HCT116 (cell line): ENCODE results near the gene RPL3. TPM values are rescaled to one million over a fixed set of nuclear protein-coding genes. Genes with fewer than 3 reads are reported as not detected.

Source experiments
- ATAC-seq: fragments of 200-7000 bp; cut with Tn5 transposase; 2 replicates; pipeline ENCODE4 v1.9.1; 2020; ENCODE audit warnings: mild to moderate bottlenecking, moderate library complexity
- BruUV-seq: library from RNA; stranded (reverse); fragments of 400-500 nt; replicated peaks from 2 replicates; lab custom pipeline; 2021; lab: Mats Ljungman, UMichigan
- CTCF ChIA-PET: fragments of 300-600 bp; sonication (Branson Sonifier 250); formaldehyde crosslinking; loops from one replicate; lab custom pipeline; 2021; ENCODE audit warnings: antibody characterized with exemption; lab: Charles Lee
- POLR2A ChIA-PET: fragments of 300-600, 350-600 bp; sonication (Branson Sonifier 250); formaldehyde crosslinking; loops from one replicate; lab custom pipeline; 2021; ENCODE audit warnings: antibody characterized with exemption; lab: Charles Lee
- RAD21 ChIA-PET, 2 experiments: fragments of 300-600 bp; sonication (Branson Sonifier 250); formaldehyde crosslinking; loops; one replicate each; lab custom pipeline; 2023; ENCODE audit warnings: low total read pairs in 2 of 2; ENCODE audit not compliant: uncharacterized antibody in 2 of 2, unreplicated experiment in 2 of 2, low non-redundant PET in 1 of 2; lab: Charles Lee
- DNase-seq: peaks from one replicate; pipeline ENCODE4 v3.0.0-alpha.2; 2010; ENCODE audit warnings: low read depth, low spot score
- H2AFZ ChIP-seq: fragments of 200-600 bp; shearing (Covaris generic), sonication (generic); 2 replicates; pipeline ENCODE4 v1.6.1; 2017; ENCODE audit warnings: low read depth, mixed run types, mixed read lengths, antibody characterized with exemption, low read length; ENCODE audit not compliant: poor library complexity, severe bottlenecking
- H3K27ac ChIP-seq: 2 replicates; pipeline ENCODE4 v1.5.1; 2012; ENCODE audit warnings: low read depth, low read length
- H3K27me3 ChIP-seq: fragments of 200-600 bp; sonication (generic); 2 replicates; pipeline ENCODE4 v1.6.1; 2016; ENCODE audit warnings: mixed run types, low read length, mixed read lengths; ENCODE audit not compliant: insufficient read depth
- H3K36me3 ChIP-seq, 2 experiments: fragments of 200-500 bp in 1 of 2; fragments of 200-600 bp in 1 of 2; sonication (Bioruptor generic) in 1 of 2; sonication (generic) in 1 of 2; 2 replicates each; pipeline versions ENCODE4 v1.5.1 to v1.6.1; 2014 to 2016; ENCODE audit warnings: low read length in 2 of 2, inconsistent platforms in 1 of 2, mixed read lengths in 1 of 2, mixed run types in 1 of 2; ENCODE audit not compliant: insufficient read depth in 2 of 2, control insufficient read depth in 1 of 2
- H3K4me1 ChIP-seq, 2 experiments: fragments of 200-600 bp in 1 of 2; sonication (generic) in 1 of 2; 2 replicates each; pipeline versions ENCODE4 v1.5.1 to v1.6.1; 2012 to 2017; ENCODE audit warnings: low read length in 2 of 2, inconsistent platforms in 1 of 2, mild to moderate bottlenecking in 1 of 2, mixed read lengths in 1 of 2, mixed run types in 1 of 2, moderate library complexity in 1 of 2; ENCODE audit not compliant: insufficient read depth in 2 of 2, control insufficient read depth in 1 of 2
- H3K4me2 ChIP-seq: fragments of 200-600 bp; sonication (generic); 2 replicates; pipeline ENCODE4 v1.6.1; 2017; ENCODE audit warnings: mixed run types, low read length, mixed read lengths
- H3K4me3 ChIP-seq, 2 experiments: fragments of 200-600 bp in 1 of 2; sonication (generic) in 1 of 2; replicated peaks in 1 of 2; 2 replicates each; pipeline ENCODE4 v1.5.1; 2011 to 2016; ENCODE audit warnings: low read length in 2 of 2, control low read depth in 1 of 2, low read depth in 1 of 2, mild to moderate bottlenecking in 1 of 2, mixed read lengths in 1 of 2, mixed run types in 1 of 2
- H3K79me2 ChIP-seq: fragments of 200-600 bp; sonication (generic); 2 replicates; pipeline ENCODE4 v1.6.1; 2017; ENCODE audit warnings: mild to moderate bottlenecking, mixed run types, low read length, moderate library complexity, mixed read lengths; ENCODE audit not compliant: insufficient read depth
- H3K9ac ChIP-seq: fragments of 200-600 bp; sonication (generic); 2 replicates; pipeline ENCODE4 v1.6.1; 2016; ENCODE audit warnings: low read length, mixed read lengths
- H3K9me2 ChIP-seq: fragments of 200-600 bp; sonication (generic), shearing (Covaris generic); 2 replicates; pipeline ENCODE4 v1.6.1; 2017; ENCODE audit warnings: mixed run types, mild to moderate bottlenecking, moderate library complexity; ENCODE audit not compliant: insufficient read depth
- H3K9me3 ChIP-seq, 2 experiments: fragments of 200-500 bp in 1 of 2; fragments of 200-600 bp in 1 of 2; sonication (Bioruptor generic) in 1 of 2; sonication (generic) in 1 of 2; 2 replicates each; pipeline ENCODE4 v1.6.1; 2014 to 2017; ENCODE audit warnings: low read length in 2 of 2, mixed read lengths in 2 of 2, inconsistent platforms in 1 of 2, low read depth in 1 of 2, mild to moderate bottlenecking in 1 of 2, mixed run types in 1 of 2, moderate library complexity in 1 of 2; ENCODE audit not compliant: control insufficient read depth in 1 of 2, insufficient read depth in 1 of 2
- H4K20me1 ChIP-seq: fragments of 200-600 bp; sonication (generic), shearing (Covaris generic); 2 replicates; pipeline ENCODE4 v1.6.1; 2017; ENCODE audit warnings: mixed run types, mild to moderate bottlenecking, moderate library complexity; ENCODE audit not compliant: insufficient read depth
- CTCF ChIP-seq, 3 experiments: fragments of 200-600 bp in 1 of 3; sonication (generic) in 1 of 3; IDR thresholded peaks in 2 of 3; conservative IDR thresholded peaks in 1 of 3; 2 replicates each; pipeline ENCODE4 v1.5.1; 2012 to 2017; ENCODE audit warnings: low read depth in 2 of 3, low read length in 2 of 3, antibody characterized with exemption in 1 of 3, borderline replicate concordance in 1 of 3, control low read depth in 1 of 3, mild to moderate bottlenecking in 1 of 3, mixed read lengths in 1 of 3, mixed run types in 1 of 3, moderate library complexity in 1 of 3; ENCODE audit not compliant: insufficient read depth in 1 of 3
- FOSL1 ChIP-seq: IDR thresholded peaks from 2 replicates; pipeline ENCODE4 v1.6.1; 2012; ENCODE audit warnings: low read depth
- POLR2AphosphoS5 ChIP-seq: IDR thresholded peaks from 2 replicates; pipeline ENCODE4 v1.6.1; 2011; ENCODE audit warnings: mild to moderate bottlenecking, low read depth, low read length, moderate library complexity
- SP1 ChIP-seq: IDR thresholded peaks from 2 replicates; pipeline ENCODE4 v1.6.1; 2012; ENCODE audit warnings: low read depth
- intact Hi-C: fragments of 100-400 bp; cut with micrococcal nuclease; formaldehyde crosslinking; loops from 2 replicates; pipeline ENCODE4 v1.10.0; 2022
- total RNA-seq: library from RNA; stranded (reverse); gene quantifications from one replicate; pipeline ENCODE4 v1.2.1, GENCODE V29; 2021; ENCODE audit not compliant: unreplicated experiment

RPL3 gene
- total RNA-seq, 1 experiment from 2014 or later, result 2,966 TPM

- no peak overlapping the region for H3K4me3 ChIP-seq
- H3K9me2 ChIP-seq, result no peaks in the 10 kb centered on the region
- H3K79me2 ChIP-seq, result no peaks in the 10 kb centered on the region
- RAD21 ChIA-PET, result no interaction called here
- H3K27me3 ChIP-seq, result no peaks in the 10 kb centered on the region
- no peaks in the 10 kb centered on the region for H3K36me3 ChIP-seq
- CTCF ChIA-PET, result no interaction called here
- TF ChIP-seq CTCF (IDR thresholded peaks at IDR 0.05 in 2 of 3, conservative IDR thresholded peaks at IDR 0.05 in 1 of 3; ENCODE audit: borderline replicate concordance in 1 of 3, insufficient read depth in 1 of 3, low read depth in 2 of 3, low read length in 2 of 3), result no peak
- TF ChIP-seq, all 23 proteins: peak for 0
- H4K20me1 ChIP-seq, result no peaks in the 10 kb centered on the region
- POLR2A ChIA-PET, result interaction anchor here (1.2 kb wide), 1 partner anchor 51 kb away, joined by 3 read pairs; the partner anchor contains the start of gene RPL3
- peaks cover 2 to 12% of the 10 kb centered on the region in 2 experiments; a peak in 3 of 4 replicates for H3K4me1 ChIP-seq
- DNase-seq, result no peak
- H2AFZ ChIP-seq, result no peak overlapping the region
- no peak for ATAC-seq
- no peak overlapping the region for H3K4me2 ChIP-seq
- intact Hi-C loops, result no loop called here
- no peaks in the 10 kb centered on the region for H3K9me3 ChIP-seq
- H3K9ac ChIP-seq, result no peak overlapping the region
- H3K27ac ChIP-seq, result no peak overlapping the region
- BruUV-seq, result no TSS peak
Observed at GRCh38 chr22:39267974-39268373, 51.4 kb downstream of the RPL3 start.

GRCh38 chr22:39266398-39267030 is 52.9 kb downstream of the RPL3 start:
- no TSS peak for BruUV-seq
- Histone ChIP-seq H3K9ac (no peak overlapping the region), H3K27me3 (no peaks in the 10 kb centered on the region), H3K9me2 (no peaks in the 10 kb centered on the region), H3K79me2 (no peaks in the 10 kb centered on the region), H3K36me3 (no peaks in the 10 kb centered on the region), H3K4me2 (0 out of 2 replicates have a peak overlapping the region, but pooled peaks have one; percentile 20), H2AFZ (no peak overlapping the region), H4K20me1 (no peaks in the 10 kb centered on the region), H3K4me1 (peaks cover 2 to 12% of the 10 kb centered on the region in 2 experiments; a peak in 3 of 4 replicates), H3K27ac (no peak overlapping the region), H3K9me3 (peaks cover under 1 to 7% of the 10 kb centered on the region in 2 experiments; a peak in 1 of 4 replicates), H3K4me3 (no peak overlapping the region)
- DNase-seq (no peak), ATAC-seq (peak; percentile 59)
- intact Hi-C loops, result no loop called here
- ChIA-PET CTCF (no interaction called here), RAD21 (no interaction called here), POLR2A (no interaction called here)
- no peak for TF ChIP-seq FOSL1
- no peak for TF ChIP-seq POLR2AphosphoS5
- TF ChIP-seq SP1, result no peak
